ENCODE measurements around the gene CAPN3.

Gene CAPN3

GRCh38 chr15:42394106-42394505 is 34.8 kb downstream of the CAPN3 start:
- no peak for DNase-seq (ENCODE audit: low read depth, low spot score)

GRCh38 chr15:42395838-42396237 is 36.5 kb downstream of the CAPN3 start:
- no peak for DNase-seq (ENCODE audit: low read depth, low spot score)

- no peak for DNase-seq (ENCODE audit: low read depth, low spot score)
Measured at GRCh38 chr15:42401544-42402454, 42.5 kb downstream of the CAPN3 start.

DNA sequence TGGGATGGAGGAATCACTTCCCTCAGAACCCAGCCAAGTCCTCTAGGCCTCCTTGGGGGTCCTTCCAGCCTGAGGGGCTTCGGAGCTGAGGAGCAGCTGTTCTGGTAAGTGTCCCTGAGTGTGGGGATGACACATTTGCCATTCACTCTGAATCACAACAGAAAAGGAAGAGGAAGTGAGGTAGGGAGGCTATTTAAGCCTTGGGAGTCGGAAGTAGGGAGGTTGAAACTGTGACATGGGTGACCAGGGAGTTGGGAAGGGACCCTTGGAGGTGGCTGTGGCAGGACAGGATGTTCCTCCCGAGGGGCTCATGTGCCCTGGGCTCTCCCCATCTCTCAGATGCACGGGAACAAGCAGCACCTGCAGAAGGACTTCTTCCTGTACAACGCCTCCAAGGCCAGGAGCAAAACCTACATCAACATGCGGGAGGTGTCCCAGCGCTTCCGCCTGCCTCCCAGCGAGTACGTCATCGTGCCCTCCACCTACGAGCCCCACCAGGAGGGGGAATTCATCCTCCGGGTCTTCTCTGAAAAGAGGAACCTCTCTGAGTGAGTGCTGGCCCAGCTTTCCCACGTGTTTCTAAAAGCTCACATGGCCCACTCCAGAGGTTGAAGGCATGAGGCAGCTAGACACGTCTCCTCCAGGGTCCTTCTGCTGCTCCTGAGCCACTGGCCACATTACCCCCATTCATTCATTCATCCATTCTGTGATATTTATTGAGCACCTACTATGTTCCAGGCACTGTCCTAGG is 43.3 kb downstream of the CAPN3 start:
- DNase-seq (ENCODE audit: low read depth, low spot score): no peak

DNA sequence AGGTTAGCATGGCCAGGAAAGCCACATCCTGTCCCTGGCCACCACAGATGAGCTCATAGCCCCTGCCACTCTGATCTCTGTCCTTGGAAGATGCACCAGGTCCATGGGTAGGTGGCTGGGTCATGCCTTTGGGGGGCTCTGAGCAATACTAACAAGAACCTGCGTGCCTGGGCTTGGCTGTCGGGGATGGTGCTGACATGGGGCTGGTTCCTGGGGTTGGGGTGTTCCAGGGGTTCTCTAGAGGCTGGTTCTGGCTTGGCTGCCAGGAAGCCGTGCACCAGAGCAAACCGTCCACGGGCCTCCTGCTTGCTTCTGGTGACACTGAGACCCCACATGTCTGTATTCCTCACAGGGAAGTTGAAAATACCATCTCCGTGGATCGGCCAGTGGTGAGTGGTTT is 44.1 kb downstream of the CAPN3 start:
- DNase-seq (ENCODE audit: low read depth, low spot score): no peak

- DNase-seq (ENCODE audit: low read depth, low spot score): no peak
Measured at GRCh38 chr15:42404461-42405235, 45.3 kb downstream of the CAPN3 start.

DNA sequence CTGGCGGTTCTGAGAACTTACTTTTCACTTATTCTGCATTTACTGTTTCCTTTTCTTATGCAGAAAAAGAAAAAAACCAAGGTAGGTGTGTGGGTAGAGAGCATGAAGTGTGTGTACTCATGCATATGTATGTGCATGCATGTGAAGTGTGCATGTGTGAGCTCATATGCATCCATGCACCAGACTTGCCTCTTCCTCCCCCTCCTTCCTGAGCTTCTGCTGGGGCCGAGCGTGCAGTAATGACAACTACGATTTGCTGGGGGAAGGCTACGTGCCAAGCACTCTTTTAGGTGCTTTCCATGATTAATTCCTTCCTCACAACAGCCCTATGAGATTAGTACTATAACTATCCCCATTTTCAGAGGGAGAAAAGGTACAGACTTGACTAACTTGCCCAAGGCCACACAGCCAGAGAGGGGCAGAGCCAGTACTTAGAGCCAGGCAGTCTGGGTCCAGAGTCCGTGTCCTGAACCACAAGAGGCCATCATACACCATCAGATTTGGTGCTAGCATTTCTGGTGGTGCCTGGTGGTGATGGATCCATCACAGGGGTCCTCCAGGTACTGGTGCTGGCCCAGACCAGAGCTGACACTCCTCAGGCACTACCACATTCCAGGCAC is 46.7 kb downstream of the CAPN3 start:
- no peak for DNase-seq (ENCODE audit: low read depth, low spot score)

DNA sequence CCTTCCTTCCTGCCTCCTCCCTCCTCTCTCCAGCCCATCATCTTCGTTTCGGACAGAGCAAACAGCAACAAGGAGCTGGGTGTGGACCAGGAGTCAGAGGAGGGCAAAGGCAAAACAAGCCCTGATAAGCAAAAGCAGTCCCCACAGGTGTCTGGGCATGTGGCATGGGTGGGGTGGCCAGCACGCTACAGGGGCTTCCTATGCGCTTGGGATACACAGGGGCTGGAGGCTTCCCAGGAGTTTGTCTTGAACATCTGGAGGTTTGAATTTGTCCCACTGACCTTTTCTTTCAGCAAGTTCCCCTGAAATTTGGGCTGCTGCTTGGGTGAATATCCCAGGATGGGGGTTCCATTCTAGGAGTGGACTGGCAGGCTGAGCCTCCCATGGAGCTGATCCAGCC is 48.9 kb downstream of the CAPN3 start:
- DNase-seq (ENCODE audit: low read depth, low spot score): no peak

- DNase-seq (ENCODE audit: low read depth, low spot score): no peak
Measured at GRCh38 chr15:42409011-42409410, 49.7 kb downstream of the CAPN3 start.

- DNase-seq (ENCODE audit: low read depth, low spot score): no peak
Measured at GRCh38 chr15:42411884-42412283, 52.6 kb downstream of the CAPN3 start.

- DNase-seq (ENCODE audit: low read depth, low spot score): no peak
Measured at GRCh38 chr15:42413920-42414319, 54.6 kb downstream of the CAPN3 start.

DNA sequence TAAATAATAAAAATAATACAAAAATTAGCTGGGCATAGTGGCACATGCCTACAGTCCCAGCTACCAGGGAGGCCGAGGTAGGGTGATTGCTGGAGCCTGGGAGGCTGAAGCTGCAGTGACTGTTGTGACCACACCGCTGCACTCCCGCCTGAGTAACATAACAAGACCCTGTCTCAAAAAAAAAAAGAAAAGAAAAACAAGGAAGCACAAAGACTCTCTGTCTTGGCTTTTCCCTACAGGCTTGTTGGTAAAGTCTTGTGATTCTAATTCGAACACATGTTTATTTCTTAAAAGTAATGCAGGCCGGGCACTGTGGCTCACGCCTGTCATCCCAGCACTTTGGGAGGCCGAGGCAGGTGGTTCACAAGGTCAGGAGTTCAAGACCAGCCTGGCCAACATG is 60.1 kb downstream of the CAPN3 start:
- DNase-seq (ENCODE audit: low read depth, low spot score): no peak

DNA sequence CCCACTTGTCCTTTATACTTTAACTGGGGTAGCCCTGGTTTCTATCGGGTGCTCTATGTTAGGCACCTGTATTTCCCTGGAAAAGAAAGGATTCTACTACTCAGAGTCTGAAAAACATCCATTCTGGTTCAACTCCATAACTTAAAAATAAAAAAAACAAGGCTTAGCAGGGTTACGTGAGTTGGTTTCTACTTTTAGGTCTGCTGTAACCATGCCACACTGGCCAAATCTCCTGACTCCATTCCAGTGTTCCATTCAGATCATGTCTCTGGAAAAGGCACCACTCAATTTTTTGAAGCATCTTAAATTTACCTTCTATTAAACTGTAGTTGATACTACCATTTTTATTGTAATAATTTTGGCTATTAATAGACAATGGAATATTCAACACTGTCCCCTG is 62.1 kb downstream of the CAPN3 start:
- DNase-seq (ENCODE audit: low read depth, low spot score): no peak

GRCh38 chr15:42427429-42428223 is 68.3 kb downstream of the CAPN3 start:
- DNase-seq (ENCODE audit: low read depth, low spot score): no peak

GRCh38 chr15:42444415-42445063 is 85.2 kb downstream of the CAPN3 start:
- no peak for DNase-seq (ENCODE audit: low read depth, low spot score)

GRCh38 chr15:42445551-42445950 is 86.2 kb downstream of the CAPN3 start:
- DNase-seq (ENCODE audit: low read depth, low spot score): no peak

GRCh38 chr15:42447599-42447998 is 88.3 kb downstream of the CAPN3 start:
- DNase-seq (ENCODE audit: low read depth, low spot score): no peak

DNA sequence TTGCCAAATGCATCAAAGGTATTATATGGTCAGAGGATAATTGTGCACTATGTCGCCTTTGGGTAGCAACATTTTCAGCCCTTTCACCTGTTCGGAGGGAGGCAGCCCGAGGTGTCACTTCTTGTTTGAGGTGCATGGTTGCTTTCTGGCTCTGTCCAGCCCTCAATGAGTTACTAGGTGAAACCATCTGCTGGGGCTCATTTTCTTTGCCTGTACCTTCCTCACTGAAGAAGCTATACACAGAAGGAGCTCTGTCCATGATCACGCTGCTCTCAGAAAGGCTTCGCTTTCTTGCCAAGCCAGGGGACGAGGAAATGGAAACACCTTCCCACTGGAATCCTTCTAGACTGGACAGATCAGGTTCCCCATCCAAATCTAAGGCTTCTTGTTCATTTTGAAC is 89.0 kb downstream of the CAPN3 start:
- DNase-seq (ENCODE audit: low read depth, low spot score): no peak

DNA sequence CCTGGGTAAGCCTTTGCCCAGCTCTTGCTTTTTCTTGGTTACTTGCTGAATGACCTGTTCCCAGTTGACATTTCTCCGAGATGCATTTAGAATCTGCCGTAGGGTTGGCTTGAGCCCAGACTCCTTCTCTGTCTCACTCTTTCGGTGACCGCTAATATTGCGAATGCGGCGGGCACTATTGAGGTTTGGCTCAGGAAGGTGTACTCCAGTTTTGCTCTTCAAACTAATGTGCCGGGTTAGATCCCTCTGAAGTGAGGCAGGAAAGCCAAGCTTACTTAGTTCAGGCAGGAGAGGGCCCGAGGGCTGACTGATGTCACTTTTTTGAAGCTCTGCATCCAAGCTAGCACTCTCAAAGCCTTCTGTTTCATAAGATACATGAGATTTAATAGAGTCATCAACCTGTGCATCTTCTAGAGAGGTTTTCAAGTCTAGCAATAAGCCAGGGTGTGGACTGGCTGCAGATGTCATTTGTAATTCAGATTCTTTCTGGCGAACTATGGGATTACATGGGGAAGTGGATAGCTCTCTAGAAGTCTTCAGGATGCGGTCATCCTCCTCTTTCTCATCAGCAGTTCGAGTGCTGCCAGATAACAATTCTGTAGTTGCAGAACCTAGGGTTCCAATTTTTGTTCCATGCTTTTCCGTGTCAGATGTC is 90.6 kb downstream of the CAPN3 start:
- DNase-seq (ENCODE audit: low read depth, low spot score): no peak

GRCh38 chr15:42450425-42450790 is 91.1 kb downstream of the CAPN3 start:
- no peak for DNase-seq (ENCODE audit: low read depth, low spot score)
